GM19372 (cell line): Measurements from ENCODE around the gene GPHN.

Source experiments
- ATAC-seq: cut with Tn5 transposase; IDR thresholded peaks from one replicate; pipeline ENCODE4 v1.9.1; 2021; ENCODE audit warnings: mild to moderate bottlenecking, low read depth, moderate library complexity; ENCODE audit not compliant: unreplicated experiment

GPHN gene

DNA sequence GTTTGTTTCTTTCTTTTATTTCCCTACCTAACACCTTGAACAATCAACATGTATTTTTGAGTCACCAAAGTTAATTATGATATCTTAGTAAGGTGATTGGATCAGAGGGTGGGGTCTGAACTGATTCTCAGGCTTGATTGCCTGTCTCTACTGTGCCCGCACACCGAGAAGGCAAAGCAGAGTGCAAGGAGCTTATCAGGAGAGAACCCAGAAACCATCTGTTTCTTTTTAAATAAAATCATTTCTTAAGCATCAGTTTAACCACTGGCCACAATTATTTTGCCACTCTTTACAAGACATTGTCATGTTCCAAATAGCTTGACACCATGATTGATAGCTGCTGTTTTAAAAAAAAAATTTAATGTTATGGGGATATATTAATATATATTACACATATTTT is 684.4 kb downstream of the GPHN start:
- ATAC-seq = no peak

DNA sequence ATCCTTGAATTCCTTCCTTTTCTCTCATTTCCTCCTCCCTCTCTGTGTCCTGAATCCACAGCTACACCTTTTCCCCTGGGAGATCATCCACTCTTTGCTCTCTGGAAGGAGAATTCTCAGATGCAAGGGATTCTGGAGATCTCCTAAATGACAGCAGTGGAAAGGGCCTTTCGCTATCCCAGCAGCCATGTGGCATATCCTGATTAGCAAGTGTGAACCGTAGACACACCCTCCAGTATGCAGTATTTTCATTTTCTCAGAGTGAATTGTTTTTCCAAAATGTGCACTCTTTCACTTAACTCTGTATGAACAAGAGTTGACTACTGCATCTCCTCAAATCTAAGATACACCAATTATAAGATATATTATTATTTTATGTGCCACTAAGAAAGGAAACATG is 687.3 kb downstream of the GPHN start:
- ATAC-seq = no peak

DNA sequence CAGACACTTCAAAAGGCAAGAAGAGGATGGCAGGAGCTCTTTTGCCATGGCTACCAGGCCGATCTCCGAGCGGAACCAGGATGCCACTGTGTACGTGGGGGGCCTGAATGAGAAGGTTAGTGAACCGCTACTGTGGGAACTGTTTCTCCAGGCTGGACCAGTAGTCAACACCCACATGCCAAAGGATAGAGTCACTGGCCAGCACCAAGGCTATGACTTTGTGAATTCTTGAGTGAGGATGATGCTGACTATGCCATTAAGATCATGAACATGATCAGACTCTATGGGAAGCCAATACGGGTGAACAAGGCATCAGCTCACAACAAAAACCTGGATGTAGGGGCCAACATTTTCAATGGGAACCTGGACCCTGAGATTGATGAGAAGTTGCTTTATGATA is 691.1 kb downstream of the GPHN start:
- no peak for ATAC-seq

DNA sequence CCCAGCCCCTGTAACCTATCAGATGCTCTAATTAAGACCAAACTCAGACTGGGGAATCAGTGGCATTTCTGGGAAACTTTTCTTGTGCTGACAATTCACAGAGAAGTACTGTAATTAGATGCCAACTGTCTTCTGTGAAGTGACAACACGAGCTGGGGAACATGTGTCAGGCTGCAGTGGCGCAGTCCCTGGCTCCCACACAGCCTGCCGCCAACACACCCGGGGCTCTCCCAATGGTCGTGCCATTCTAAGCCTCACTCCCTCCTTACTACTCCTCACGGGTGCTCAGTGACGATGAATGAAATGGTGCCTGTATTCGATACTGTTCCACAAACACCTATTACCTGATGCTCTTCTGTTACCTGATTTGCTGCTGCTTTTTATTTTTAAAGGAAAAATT is 699.9 kb downstream of the GPHN start:
- no peak for ATAC-seq

DNA sequence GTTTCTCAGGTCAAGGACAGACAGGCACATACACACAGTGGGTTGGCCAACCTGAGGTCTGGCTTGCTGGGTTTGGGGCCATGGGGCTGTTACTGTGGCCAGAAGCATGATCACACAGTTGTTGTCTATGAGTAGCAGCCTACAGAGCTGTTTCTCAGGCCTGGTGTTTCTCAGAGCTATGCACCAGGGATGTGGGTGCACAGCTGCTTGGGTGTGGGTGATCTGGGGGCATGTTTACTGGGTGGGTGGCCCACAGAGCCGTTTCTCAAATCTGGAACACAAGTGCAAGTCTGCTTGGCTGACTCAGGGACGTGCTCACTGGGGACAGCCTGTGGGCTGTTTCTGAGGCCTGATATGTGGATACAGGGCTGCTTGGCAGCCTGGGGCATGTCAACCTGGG is 710.2 kb downstream of the GPHN start:
- ATAC-seq = no peak

DNA sequence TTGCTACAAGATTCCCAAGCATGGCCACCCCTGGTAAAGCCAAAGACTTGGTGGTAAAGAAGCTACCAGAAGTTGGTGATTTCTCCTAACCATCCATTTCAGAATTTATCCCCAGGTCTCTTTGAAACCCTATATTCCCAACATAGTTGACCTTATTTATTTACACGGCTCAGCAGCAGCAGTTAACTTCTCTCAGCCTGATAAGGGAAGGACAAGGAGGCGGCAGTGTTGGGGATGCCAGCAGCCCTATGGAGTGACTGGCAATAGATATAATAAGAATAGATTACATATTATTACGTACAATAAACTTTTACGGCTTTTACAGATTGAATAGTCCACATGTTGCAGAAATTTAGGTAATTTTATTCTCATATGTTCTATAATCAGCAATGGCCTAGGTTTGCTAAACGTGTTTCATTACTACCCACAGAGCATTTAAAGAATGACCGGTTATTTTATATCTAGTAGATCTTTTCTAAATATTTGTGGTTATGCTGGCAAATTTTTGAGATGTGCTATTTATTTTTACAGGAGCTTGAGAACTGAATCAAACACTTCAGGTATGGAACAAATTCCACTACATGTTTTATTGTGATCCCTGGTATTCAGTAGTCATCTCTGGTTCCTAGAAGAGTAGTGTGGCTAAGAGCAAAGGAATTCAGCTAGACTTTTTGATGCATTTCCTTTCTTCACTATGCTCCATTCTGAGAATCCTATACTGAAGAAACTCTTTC is 713.5 kb downstream of the GPHN start:
- no peak for ATAC-seq

DNA sequence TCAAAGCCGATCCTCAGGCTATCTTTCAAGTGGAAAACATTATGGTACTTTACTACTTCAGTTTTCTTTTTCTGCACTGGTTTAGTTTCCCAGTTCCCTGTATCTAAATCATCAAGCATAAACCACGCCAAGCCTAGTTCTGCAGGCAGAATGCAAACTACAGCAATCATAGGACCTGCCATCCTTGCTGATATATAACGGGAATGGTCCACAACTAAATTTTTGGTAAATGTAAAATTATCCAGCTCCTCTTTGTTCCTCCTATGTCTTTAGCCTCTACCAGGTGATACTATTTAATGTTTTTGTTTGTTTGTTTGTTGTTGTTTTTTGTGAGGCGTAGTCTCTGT is 714.0 kb downstream of the GPHN start:
- no peak for ATAC-seq

DNA sequence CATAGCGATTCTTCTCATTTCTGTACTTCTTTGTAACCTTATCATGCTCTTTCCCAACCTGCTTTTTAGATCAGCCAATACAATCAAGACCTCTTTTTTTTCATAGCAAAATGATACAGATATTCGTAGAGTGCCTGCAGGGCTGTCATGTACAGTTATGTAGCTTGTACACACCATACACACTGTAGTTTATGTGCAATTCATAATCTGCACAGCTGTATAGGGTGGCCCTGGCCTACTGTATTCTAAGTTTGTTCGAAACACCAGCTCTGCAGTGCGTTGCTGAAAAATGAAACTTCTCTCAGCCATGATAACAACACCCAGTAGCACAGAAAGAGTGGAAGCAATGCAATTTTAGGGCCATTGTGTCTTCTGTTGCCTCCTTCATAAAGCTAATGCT is 717.6 kb downstream of the GPHN start:
- no peak for ATAC-seq

DNA sequence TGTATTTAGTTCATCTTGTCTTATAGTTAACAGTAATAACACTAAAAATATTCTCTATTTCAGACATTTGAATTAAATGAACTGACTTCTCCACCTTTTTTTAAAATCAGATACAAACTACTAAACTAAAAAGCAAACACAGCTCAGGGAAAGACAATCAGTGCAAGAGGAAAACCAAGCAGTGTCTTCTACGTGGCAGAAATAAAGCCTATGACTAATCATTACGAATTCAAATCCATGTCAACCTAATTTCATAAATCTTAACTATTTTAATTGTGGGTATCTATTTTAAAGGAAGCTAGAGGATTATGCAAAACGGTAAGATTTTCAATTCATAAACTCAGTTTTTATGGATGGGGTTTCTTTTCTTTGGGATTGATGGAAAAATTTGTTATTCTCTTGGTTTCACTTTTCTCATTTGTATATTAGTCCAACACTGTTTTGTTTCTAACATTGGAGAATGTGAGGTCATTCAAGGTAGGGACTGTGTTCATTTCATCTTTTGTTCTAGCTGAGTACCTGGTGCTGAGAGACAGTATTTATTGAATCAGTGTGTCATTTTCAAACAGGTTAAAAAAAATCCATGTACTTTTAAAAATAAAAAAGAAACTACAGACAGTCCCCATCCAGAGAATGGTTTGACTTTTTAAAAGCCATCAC is 720.5 kb downstream of the GPHN start:
- ATAC-seq = no peak
